NCI-H345 treated with DMSO at 0.1 percent for 48 hours (cell line): Measurements from ENCODE around the gene CHRNA4.

ENCODE experiments used
- DNase-seq: peaks from one replicate; lab custom pipeline; 2025; ENCODE audit not compliant: unreplicated experiment; lab: John Stamatoyannopoulos, UW

Gene CHRNA4

DNA sequence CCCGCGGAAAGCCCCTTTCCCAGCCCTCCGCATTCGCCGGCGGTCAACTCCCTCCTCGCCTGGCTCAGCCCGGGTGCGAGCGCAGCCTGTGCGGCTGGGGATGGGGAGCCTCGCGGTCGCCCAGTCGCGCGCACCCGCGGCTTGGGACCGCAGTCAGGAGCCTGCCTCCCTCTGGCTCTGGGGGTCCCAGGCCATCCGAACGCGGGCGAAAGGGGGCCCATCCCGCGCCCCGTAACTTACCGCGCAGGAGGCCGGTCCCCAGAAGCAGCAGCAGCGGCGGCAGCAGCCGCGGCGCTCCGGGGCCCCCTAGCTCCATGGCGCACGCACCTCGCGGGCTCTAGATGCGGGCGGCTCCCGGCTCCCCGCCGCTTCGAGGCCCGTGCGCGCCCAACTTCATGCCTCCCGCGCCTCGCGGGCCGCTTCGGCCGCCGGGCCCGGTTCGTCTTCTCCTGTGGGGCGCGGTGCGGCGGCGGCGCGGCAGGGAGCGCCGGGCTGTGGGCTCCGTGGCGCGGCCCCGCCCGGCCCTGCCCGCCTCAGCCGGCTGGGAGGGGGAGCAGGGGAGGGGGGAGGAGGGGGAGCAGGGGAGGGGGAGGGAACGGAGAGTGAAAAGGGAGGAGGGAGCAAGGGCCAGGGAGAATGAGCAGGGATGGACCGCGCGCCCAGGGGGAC lies at the start of gene CHRNA4:
CHRNA4 (minus strand) TSS at position 500 of the 669 bp plus-strand sequence; CDS start at position 316, 184 bp downstream.
- no peak for DNase-seq

DNA sequence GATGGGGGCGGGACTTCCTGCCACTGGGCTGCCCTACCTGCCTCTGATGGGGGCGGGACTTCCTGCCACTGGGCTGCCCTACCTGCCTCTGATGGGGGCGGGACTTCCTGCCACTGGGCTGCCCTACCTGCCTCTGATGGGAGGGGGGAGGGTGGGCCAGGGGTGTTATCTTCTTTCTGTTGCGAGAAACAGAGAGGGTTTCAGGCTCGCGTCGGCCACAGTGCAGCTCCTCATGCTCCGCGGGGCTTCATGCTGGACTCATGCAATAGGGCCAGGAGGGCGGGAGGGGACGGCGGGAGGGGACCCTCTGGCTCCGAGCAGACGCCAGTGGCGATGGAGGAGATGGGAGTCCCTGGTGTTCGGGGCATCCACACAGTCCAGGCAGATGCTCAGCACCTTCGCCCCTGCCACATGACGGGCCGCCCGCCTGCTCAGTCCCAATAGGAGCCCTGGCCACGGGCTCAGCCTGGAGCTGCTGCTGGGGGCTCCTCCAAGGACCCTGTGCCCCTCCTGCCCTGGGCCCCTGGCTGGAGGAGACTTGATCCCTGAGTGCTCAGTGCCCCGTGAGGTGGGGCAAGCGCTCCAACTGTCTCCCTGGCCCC lies 48.8 kb upstream of the CHRNA4 start:
- DNase-seq, result no peak

DNA sequence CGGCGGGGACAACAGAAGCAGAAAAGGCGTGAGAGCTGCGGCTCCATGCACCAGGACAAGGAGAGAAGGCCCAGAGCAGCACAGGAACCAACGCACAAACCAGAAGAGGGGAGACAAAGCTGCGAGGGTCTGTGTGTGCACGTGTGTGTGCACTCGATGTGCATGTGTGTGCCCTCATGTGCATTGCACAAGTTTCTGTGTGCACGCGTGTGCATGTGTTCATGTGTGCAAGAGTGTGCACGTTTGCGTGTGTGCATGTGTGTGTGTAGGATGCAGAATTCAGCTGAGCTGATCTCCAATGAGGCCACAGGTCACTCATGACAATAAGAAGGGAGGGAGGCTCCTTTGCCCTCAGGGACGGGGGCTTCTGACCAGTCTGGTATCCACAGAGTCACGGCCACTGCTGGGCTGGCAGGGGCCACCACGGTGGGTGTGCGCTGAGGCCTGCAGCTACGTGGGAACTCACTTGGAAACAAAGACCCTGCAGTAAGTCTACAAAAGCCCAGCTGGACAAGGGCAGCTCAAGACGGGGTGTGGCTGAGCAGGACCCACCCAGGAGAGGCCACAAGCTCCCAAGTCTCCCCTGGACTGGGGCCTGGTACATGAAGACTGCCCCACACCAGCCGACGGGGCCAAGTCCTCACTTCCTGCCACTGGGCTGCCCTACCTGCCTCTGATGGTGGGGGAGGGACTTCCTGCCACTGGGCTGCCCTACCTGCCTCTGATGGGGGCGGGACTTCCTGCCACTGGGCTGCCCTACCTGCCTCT lies 48.1 kb upstream of the CHRNA4 start:
- no peak for DNase-seq

GRCh38 chr20:63408684-63409046 lies 47.5 kb upstream of the CHRNA4 start:
- DNase-seq, result no peak

GRCh38 chr20:63407928-63408683 lies 47.0 kb upstream of the CHRNA4 start:
- no peak for DNase-seq

DNA sequence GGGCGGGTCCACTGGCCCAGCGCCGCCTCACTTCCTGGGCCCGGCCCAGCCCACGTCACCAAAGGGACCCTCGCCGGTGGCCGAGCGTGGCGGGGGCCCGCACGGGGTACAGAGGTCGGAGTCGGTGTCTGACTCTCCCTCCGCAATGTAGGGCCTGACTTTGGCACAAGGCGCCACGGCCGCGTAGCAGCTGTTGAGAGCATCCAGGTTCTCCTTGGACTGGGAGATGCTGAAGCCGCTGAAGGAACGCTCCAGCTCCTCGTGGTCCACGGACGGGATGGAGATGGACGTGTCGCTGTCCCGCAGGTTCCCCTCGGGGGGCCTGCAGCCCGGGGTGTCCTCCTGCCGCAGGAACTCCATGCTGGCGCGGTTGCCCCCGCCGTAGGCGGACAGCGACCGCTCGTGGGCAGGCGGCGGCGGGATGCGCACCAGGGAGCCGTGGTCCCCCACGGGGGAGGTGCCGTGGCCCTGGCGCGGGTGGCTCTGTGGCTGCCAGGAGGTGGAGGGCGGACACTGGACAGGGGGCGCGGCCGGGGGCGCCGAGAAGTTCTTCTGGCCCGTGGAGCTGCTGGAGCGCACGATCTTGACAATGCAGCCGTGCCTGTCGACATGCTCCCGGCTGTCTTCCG lies 45.6 kb upstream of the CHRNA4 start:
- no peak for DNase-seq

- DNase-seq, result no peak
Observed at GRCh38 chr20:63406011-63406410, 44.9 kb upstream of the CHRNA4 start.

DNA sequence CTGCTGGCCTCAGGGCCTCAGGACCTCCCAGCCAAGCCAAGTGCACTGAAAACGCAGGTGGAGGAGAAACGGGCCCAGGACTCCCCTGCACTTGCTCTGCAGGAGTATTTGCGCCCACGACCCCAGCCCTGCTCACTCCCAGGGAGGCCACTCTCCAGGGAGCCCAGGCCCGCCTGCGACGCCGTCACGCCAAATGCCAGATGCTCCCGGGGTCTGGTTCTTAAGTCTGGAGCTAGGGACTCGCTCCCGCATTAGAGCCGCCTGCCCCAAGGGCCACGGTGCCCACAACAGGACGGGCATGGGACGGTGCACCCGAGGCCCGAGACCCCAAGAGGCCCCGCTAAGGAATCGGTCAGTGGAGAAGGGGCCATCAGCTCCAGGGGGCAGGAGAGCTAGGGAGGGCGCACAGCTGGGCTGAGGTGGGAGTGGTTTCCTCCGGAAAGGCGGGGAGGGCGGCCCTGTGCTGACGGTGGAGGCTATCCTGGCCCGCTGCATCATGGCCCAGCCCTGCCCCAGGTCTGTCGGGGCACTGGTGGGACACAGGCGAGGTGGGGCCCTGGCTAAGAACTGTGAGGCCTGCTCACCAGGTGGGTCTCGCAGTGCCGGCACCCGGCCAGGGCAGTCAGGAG lies 44.1 kb upstream of the CHRNA4 start:
- DNase-seq, result no peak

GRCh38 chr20:63404129-63405085 lies 43.3 kb upstream of the CHRNA4 start:
- DNase-seq, result no peak

DNA sequence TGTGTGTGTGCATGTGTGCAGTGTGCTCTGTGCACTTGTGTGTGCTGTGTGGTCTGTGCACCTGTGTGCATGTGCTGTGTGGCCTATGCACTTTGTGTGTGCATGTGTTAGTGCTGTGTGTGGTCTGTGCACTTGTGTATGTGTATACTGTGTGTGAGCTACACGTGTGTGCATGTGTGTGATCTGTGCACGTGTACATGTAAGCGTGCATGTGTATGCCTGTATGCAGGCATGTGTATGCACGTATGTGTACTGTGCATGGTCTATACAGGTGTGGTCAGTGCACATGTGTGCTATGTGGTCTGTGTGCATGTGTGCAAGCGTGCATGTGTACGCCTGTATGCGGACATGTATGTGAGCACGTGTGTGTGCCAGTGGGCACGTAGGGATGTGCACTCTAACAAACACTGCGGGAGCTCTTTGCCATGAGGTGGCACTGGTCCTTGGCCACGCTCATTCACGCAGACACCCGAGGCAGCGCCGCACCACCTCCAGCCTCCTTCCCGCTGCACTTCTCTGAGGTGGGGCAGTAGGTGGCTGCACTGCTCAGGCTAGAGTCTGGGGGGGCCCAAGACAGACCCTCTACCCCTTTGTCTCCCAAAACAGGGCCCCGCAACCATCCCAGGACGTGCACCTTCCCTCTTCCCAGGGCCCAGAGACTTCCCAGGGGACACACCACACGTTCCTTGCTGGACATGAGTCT lies 42.4 kb upstream of the CHRNA4 start:
- DNase-seq, result no peak

GRCh38 chr20:63402860-63403220 lies 41.7 kb upstream of the CHRNA4 start:
- no peak for DNase-seq

GRCh38 chr20:63402181-63402859 lies 41.2 kb upstream of the CHRNA4 start:
- DNase-seq, result no peak

DNA sequence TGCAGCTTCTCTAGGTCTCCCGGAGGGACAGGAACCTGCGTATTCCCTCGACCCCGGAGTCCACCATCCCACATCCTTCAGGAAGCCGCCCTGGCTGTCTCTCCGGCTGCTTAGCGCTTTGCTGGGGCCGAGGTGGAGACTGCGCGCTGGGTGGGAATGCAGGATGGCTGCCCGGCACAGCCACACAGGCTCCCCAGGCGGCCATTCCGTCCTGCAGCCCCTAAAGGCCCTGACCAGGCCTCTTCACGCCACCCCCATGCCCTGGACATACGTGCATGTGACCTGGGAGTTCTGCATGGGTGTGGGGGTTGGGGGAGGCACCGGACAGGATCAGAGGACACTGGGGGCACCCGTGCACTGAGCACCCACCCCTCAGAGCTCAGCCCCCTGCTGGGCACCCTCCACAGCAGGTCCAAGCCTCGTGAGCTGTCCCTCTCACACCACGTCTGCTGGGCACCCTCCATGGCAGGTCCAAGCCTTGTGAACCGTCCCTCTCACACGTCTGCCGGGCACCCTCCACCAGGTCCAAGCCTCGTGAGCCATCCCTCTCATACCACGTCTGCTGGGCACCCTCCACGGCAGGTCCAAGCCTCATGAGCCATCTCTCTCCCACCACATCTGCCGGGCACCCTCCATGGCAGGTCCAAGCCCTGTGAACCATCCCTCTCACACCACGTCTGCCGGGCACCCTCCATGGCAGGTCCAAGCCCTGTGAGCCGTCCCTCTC lies 40.4 kb upstream of the CHRNA4 start:
- DNase-seq, result no peak

GRCh38 chr20:63400486-63401210 lies 39.5 kb upstream of the CHRNA4 start:
- DNase-seq, result no peak

- DNase-seq, result no peak
Observed at GRCh38 chr20:63399596-63400375, 38.6 kb upstream of the CHRNA4 start.
